ENCODE results near the gene TMEM89.

TMEM89 gene, protein sequence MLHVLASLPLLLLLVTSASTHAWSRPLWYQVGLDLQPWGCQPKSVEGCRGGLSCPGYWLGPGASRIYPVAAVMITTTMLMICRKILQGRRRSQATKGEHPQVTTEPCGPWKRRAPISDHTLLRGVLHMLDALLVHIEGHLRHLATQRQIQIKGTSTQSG

DNA sequence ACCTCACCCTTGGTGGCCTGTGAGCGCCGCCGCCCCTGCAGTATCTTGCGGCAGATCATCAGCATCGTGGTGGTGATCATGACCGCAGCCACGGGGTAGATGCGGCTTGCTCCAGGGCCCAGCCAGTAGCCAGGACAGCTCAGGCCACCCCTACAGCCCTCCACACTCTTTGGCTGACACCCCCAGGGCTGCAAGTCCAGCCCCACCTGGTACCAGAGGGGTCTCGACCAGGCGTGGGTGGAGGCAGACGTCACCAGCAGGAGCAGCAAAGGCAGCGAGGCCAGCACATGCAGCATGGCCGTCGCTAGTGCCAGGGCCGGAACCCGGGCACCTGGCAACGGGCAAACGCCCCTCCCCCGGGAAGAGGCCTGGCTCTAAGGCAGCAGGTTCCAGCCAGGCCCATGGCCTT, at the start of gene TMEM89:
Gene TMEM89, minus strand, starts transcription at position 309 of the 409 bp plus-strand sequence. Its CDS starts 13 bp downstream, at position 296.
- in situ Hi-C loops (cut with MboI; ENCODE audit: low sequenced_read_pairs), result no loop called here

DNA sequence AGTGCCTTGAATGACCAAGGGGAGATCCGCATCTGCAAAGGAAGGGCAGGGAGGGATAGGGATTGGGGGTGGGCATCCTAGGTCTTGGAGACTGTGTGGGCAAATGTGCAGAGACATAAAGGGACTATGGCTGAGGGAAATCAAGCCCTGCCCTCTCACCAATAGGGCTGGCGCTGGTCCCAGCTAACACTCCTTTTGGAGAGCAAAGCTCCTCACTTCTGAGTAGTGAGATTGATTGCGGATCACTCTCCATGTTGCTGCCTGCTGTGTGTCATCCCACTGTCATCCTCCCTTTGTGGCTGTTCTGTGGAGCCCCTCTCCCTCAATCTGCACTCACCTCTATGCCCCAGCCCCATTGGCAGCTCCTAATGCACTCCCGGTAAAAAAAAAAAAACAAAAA, 43.4 kb upstream of the TMEM89 start:
- in situ Hi-C loops (cut with MboI; ENCODE audit: low sequenced_read_pairs), result no loop called here

DNA sequence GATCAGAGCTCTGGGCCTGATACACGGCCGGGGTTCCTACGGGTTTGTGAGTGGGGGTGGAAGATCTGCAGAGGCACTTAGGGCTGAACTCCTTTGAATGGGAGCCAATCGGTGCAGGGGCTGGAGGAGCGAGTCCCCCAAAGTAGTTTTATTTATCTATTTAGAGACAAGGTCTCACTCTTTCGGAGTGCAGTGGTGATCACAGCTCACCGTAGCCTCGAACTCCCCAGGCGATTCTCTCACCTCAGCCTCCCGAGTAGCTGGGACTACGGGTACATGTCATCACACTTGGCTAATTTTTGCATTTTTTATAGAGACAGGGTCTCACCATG, 42.7 kb upstream of the TMEM89 start:
- in situ Hi-C loops (cut with MboI; ENCODE audit: low sequenced_read_pairs), result no loop called here

DNA sequence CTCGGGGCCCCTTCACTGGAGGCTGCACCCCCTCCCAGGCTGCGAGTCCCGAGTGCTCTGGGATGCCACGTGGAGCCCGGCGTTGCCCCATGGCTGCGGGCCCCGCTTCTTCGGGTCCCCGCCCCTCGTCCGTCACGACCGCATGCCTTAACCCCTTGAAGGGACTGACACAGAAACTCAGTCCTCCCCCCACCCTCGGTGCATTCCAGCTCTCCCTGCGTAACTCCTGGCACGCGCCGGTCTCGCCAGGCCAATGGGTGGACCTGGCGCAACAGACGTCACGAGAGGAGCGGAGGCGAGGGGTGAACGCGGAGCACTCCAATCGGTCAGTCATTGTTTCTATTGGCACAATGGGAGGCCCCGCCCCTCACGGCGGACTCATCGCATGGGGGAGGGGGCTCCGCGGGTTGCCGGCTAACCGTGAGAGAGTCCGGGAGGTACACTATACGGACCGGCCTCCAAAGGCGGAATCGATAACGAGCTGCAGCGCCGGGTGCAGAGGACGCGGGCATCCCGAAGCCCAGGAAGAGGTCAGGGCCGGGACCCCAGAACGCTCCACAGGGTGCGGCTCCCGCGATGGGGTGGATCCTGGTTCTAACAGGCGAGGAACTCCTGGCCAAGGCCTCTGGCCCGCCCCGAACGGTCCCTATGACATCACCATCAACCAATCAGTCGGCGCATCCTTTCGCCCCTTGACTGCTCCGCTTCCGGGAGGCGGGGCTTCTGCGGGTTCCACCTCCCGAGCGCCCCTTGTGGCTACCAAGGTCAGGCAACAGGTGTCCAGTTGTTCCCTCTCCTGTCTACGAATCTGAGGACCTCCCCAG, 42.1 kb upstream of the TMEM89 start:
- in situ Hi-C loops (cut with MboI; ENCODE audit: low sequenced_read_pairs), result no loop called here

DNA sequence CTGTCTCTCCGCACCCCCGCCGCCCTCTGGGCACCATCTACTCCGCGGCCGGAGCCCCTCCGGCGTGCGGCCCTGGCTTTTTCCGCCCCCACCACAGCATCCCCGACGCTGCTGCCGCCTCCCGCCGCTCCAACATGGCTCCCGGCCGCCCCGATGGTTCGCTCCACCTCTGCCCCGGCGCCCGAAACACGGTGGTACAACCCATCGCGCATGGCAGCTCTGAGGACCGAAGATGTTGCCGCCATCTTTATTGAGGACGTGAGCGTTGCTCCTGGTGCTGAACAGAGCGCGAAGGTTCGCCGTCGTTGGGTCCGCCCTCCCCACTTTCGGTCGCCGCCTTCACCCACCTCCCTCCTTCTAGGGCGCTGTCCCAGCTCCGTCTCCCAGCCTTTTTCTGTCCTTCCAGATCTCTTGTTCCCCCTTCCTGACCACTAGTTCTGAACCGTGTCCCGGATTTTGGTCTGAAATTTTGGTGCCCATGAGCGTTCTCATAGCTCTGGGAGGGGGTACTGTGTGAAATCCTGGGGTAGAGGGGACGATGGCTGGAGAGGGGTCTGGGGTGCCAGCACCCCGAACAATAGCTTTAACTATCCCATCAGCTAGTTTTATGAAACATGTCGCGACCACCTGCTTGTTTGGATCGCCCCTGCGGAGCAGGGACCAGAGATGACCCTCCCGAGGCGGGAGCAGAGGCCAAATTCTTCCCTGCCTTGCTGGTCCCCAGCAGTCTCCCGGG, 41.4 kb upstream of the TMEM89 start, which contains the start of gene CELSR3:
Gene CELSR3, minus strand, starts transcription at position 134 of the 736 bp plus-strand sequence. CDS start 252 bp downstream, outside the sequence.
- in situ Hi-C loops (cut with MboI; ENCODE audit: low sequenced_read_pairs), result no loop called here

DNA sequence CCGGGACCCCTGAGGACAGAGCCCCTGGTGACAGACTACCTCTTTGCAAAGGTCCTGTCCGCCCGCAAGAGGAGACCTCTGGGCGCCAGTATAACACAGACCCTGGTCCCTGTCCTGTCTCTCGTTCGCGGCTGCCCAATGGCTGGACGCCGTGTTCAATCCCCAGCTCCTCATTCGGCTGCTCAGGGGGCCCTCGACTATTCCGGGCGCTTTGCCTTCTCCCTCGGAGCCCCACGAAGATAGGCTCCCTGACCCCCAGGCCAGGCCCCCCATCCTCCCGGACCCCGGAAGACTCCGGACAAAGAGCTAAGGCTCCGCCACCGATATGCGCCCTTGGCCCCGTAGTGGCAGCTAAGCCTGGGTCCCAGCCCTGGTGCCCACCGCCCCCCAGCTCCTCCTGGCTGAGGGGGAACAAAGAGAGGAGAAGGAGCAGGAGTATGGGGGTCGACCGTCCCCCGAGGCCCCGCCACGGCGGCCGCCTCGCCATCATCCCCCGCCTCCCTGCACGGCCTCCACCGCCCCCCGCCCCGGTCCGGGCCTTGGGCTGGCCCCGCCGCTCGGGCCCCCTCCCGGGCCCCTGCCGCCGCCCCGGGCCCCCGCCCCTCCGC, 40.7 kb upstream of the TMEM89 start:
- in situ Hi-C loops (cut with MboI; ENCODE audit: low sequenced_read_pairs), result no loop called here

DNA sequence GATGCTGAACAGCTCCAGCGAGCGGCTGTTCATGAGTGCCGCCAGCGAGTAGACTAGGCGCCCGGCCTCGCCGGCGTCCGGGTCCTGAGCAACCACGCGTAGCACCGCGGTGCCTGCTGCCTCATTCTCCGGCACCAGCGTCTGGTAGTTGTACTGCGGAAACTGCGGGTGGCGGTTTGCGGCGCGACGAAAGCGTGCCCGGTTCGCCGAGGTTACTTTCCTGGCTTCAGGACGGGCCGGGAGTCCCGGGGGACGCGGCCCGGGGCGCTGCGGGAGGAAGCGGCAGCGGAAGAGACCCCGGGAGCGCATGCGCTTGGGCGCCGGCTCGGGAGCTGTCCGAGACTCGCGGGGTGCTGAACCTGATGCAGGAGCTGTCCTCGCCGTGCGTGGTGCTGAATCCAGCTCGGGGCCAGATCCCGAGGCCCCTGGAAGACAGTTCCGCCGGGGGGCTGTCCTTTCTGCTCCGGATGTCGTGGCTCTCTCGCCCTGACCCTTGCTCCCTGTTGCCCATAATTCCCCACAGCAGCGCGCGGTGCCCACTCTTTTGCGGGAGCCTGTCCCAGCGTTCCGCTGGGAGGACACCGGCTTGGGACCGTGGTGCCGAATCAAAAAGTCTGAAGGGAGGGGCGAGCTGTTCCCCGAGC, 40.1 kb upstream of the TMEM89 start:
- in situ Hi-C loops (cut with MboI; ENCODE audit: low sequenced_read_pairs), result no loop called here

DNA sequence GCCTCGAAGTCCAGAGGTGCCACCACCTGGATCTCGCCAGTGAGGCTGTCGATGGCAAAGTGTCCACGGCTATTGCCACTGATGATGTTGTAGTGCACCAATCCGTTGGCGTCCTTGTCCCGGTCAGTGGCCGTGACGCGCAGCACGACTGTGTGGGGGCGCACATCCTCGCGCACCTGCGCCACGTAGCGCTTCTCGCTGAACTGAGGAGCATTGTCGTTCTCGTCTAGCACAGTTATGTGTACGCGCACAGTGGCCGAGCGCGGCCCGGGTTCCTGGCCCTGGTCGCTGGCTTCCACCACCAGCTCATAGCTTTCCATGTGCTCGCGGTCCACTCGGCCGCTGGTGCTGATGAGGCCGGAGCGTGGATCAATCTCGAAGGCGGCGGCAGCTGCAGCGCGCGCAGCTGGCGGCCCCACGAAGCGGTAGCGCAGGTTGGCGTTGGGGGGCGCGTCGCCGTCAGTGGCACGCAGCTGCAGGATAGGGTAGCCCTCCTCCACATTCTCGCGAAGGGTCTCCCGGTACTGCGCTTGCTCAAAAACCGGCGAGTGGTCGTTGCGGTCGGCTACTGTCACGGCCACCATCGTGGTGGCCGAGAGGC, 39.3 kb upstream of the TMEM89 start:
- in situ Hi-C loops (cut with MboI; ENCODE audit: low sequenced_read_pairs), result no loop called here

DNA sequence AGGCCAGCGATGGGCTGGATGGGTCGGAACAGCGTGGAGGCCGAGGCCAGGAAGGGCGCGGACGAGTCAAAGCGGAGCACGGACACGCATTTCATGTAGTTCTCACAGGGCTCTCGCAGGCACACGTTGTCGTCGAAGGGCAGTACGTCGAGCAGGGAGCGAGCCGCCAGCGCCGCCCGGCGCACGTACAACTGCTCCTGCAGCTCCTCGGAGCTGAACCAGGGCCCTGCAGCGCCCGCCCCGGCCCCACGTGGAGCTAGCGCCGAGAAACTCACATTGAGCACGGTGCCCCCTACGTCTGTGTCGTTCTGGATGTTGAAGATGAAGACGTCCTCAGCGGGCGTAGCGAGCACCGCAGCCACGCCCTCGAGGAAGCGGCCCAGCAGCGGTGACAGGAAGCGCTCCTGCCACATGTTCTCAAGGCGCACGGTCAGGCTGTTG, 35.3 kb upstream of the TMEM89 start:
- in situ Hi-C loops (cut with MboI; ENCODE audit: low sequenced_read_pairs), result no loop called here

DNA sequence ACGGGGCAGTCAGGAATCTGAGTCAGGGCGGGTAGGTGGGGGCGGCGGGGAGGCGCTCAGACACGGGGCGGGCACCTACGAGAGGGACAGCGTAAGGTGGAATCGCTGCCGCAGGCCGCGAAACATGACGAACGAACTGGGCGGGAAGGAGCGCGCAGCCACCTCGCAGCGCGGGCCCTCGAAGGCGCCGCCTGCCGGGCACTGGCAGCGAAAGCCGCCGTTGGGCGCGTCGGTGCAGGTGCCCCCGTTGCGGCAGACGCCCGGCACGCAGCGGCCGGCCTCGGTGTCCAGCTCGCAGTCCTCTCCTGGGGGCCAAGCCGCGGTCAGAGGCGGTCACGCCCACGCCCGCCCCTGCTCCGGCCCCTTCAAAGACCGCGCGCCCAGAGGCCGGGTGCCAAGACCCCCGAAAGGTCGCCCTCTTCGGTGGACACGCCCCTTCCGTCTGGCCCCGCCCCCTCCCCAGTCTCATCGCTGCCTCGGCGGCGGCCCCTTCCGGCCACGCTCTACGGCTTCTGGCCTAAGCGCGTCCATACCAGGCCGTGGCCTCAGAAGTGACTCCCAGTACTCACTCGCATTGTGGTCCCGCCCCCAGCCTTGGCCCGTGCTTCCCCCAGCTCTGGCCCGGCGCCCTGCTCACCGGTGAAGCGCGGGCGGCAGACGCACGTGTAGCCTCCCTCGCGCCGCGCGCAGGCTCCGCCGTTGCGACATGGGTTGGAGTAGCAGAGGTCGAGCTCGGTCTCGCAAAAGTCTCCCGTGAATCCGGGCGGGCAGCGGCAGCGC, 34.7 kb upstream of the TMEM89 start:
- in situ Hi-C loops (cut with MboI; ENCODE audit: low sequenced_read_pairs), result no loop called here

DNA sequence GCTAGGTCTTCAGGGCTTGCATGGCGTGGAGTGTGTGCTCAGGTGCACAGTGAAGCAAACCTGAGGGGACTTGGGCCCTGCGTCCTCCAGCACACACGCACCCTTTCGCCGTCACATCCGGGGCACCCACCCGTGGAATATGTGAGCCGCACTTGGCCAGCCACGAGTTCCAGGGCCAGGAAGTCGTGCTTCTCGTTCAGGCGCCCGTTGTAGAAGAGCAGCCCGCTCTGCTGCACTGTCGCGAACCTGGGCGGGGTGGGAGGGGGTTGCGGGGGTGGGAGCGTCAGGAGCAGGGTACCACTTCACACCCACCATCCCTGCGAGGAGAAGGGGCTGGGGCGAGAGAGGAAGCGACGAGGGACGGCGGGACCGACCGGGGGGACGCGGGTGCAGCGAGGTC, 34.0 kb upstream of the TMEM89 start:
- in situ Hi-C loops (cut with MboI; ENCODE audit: low sequenced_read_pairs), result no loop called here

DNA sequence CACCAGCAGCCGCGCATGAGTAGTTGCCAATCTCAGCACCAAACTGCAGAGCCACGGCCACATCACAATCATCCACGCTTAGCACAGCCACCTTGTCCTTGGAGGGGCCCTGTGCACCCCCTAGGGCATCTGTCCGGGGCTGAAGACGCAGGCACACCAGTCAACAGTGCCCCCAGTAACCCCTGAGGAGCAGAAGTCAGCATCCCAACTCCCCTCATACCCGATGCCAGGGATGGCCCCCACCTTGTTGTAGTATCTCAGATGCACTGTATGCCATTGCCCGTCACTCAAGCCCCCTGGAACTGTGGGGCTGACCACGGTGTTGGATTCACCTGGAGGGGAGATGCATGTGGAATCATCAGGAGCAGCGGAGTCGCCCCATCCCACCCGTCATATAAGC, 33.5 kb upstream of the TMEM89 start:
- in situ Hi-C loops (cut with MboI; ENCODE audit: low sequenced_read_pairs), result no loop called here

DNA sequence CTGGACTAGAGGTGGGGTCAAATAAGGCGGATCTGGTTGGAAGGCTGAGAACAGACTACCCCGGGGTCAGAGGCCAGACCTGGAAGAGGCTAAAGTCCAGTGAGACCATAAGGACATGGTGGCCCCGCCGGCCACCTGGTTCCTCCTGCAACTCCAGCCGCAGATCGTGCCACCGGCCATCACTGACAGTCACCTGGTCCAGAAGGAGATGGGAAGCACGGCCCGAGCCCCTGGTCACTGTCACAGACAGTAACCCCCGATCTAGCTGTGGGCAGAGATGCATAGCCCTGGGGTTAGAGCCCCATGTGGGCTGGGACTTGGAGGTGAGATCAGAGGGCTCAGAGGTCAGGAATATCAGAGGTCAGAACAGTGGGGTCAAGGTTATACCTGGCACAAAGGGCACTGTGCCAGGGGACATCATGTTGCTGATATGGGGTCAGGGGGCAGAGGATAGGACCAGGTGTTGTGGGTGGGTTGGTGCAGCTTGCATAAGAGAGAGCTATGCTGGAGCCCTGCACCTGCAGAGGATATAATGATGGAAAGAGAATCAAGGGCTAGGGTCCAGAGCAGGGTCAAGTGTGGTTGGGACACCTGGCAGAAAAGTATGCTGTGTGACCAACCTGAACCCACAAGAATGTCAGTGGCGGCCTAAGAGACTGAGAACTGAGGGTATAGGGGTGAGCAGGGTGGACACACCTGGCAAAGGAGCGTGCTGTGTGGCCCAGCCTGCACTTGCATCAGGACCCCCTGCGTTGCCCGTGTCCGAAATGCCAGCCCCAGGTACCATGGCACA, 31.6 kb upstream of the TMEM89 start:
- in situ Hi-C loops (cut with MboI; ENCODE audit: low sequenced_read_pairs), result no loop called here

DNA sequence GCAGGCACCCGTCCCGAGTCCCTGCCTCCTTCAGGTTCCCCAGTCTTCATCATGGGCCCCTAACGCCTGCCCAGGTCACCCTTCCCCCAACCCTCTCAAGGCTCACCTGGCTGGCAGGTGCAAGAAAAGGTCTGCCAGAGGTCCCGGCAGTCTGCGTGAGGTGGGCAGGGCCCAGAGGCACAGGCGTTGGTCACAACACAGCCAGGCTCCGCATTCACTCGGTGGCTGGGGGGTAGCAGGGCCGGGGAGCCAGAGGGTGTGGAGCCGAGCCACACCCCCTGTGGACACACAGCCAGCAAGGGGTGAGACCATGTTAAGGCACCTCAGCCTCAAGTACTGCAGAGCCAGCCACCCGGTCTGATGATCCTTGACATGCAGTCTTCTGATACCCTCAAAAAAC, 30.2 kb upstream of the TMEM89 start:
- in situ Hi-C loops (cut with MboI; ENCODE audit: low sequenced_read_pairs), result no loop called here

DNA sequence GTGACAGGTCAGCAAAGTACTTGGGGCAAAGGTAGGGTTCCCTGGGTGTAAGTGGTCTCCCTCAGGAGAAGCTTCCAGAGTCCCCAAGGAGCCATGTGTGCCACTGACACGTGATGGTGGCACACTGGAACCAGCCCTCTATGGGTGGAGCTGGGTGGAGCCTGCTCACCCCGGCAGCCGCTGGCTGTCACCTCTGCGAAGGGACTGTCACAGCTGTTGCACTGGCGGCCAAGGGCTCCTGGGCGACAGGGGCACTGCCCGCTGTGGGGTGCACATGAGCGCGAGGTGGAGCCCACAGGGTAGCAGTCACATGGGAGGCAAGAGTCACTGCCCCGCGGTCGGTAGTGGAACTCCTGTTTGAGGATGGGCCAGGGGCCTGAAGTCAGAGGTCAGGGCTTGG, 29.2 kb upstream of the TMEM89 start:
- in situ Hi-C loops (cut with MboI; ENCODE audit: low sequenced_read_pairs), result no loop called here

DNA sequence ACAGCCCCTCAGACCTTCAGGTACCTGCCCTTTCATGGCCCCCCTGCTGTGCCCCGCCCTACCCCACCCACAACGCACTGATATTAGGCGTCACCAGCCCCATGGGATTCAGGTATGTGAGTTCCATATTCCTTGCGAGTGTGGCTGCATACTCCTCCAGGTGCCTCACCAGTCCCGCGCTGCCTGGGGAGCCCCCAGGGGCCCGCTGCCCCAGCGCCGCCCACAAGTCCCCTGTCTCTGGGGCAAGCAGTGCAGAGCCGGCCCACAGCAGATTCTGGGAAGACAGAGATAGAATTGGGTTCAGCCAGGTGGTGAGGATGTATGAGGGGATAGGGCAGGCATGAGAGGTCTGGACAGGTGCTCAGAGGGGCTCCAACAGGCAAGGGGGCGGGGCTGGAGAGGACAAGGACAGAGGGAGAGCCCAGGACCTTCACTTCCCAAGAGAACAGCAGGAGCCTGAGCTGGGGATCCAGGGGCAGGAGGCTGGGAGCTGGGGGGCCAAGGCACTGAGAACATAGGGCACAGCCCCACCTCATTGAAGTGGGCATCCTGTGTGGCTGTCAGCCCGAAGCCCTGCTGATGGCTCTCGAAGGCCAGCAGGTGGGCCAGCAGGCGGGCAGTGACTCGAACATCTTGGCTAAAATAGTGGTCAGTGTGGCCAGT, 26.8 kb upstream of the TMEM89 start:
- in situ Hi-C loops (cut with MboI; ENCODE audit: low sequenced_read_pairs), result no loop called here

DNA sequence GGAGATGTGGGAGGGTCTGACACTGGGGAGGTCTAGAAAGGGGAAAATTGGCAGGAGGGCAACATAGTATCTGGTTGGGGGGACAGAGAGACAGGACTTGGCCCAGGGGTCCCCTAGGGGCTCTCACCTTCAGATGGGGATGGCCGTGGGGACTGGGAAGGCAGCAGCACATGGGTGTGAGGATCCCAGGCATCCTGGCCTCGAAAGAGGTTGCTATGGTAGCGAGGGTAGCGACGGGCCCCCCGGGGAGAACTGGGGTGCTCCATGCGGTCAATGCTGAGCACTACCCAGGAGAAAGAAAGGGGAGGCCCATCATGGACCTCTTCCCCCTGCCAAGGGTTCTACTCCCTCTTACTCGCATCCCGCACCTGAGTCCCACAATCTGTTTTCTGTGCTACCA, 26.1 kb upstream of the TMEM89 start:
- in situ Hi-C loops (cut with MboI; ENCODE audit: low sequenced_read_pairs), result no loop called here
